GM13976 (cell line): Measurements from ENCODE around the gene FTSJ3.

Source experiments
- DNase-seq: peaks from one replicate; pipeline ENCODE4 v3.0.0; 2012; ENCODE audit warnings: low spot score
- in situ Hi-C: fragments of 300-500 bp; cut with MboI; formaldehyde crosslinking; loops from one replicate; pipeline ENCODE4 v1.12.0; 2022; ENCODE audit warnings: low sequenced_read_pairs, mixed read lengths, inconsistent platforms; ENCODE audit not compliant: unreplicated experiment
- TF ChIP-seq, protein P1 (sequence below): IDR thresholded peaks from 2 replicates; pipeline ENCODE4 v1.5.1; 2012; ENCODE audit warnings: borderline replicate concordance, mild to moderate bottlenecking; ENCODE audit not compliant: insufficient read depth; ENCODE audit errors: extremely low read depth, missing control alignments, control extremely low read depth

The FTSJ3 gene

DNA sequence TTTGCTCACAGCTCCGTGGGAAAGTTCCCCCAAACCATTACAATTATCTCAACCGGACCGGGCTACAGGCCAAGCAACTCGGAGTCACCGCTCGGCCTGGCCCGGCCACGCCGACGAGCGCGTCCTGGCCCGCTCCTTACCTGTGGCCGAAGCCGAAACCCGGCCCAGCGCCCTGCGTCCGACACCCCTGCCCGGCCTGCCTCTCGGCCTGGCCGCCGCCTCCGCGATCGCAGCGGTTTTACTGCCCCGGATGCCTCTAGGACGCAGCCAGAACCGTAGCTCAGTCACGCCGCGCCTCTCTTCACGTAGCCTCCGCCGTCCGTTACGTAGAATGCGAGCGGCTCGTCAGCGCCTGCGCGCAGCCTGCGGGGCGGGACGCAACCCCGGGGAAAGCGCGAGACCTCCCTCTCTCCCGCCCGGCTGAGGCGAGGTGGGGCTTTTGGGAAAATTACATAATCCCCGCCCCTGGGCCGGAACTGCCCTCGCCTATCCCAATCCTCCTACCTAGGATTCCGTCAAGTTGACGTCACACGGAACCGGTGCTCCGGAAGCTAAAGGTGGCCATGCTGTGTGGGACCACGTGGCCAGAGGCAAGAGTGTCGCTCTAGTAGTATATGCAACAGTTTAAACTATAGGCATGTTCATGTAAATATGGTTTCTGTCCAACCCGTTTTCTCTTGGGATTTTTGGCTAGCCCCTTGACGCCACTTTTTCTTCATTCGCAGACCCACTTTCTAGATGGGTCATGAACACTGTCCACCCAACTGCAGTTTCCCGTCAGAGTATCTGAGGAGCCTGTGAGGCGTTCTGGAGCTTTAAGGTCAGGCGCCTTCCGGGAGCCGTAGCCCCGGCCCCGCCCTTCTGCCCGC lies 54.0 kb downstream of the FTSJ3 start, which contains the start of gene CCDC47:
Gene CCDC47, minus strand, starts transcription at position 326 of the 869 bp plus-strand sequence. CDS start 7,422 bp downstream, outside the sequence.
- in situ Hi-C loops, result no loop called here
- peak; percentile 98 for DNase-seq
- TF ChIP-seq, protein P1, sequence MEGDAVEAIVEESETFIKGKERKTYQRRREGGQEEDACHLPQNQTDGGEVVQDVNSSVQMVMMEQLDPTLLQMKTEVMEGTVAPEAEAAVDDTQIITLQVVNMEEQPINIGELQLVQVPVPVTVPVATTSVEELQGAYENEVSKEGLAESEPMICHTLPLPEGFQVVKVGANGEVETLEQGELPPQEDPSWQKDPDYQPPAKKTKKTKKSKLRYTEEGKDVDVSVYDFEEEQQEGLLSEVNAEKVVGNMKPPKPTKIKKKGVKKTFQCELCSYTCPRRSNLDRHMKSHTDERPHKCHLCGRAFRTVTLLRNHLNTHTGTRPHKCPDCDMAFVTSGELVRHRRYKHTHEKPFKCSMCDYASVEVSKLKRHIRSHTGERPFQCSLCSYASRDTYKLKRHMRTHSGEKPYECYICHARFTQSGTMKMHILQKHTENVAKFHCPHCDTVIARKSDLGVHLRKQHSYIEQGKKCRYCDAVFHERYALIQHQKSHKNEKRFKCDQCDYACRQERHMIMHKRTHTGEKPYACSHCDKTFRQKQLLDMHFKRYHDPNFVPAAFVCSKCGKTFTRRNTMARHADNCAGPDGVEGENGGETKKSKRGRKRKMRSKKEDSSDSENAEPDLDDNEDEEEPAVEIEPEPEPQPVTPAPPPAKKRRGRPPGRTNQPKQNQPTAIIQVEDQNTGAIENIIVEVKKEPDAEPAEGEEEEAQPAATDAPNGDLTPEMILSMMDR, result no peak

DNA sequence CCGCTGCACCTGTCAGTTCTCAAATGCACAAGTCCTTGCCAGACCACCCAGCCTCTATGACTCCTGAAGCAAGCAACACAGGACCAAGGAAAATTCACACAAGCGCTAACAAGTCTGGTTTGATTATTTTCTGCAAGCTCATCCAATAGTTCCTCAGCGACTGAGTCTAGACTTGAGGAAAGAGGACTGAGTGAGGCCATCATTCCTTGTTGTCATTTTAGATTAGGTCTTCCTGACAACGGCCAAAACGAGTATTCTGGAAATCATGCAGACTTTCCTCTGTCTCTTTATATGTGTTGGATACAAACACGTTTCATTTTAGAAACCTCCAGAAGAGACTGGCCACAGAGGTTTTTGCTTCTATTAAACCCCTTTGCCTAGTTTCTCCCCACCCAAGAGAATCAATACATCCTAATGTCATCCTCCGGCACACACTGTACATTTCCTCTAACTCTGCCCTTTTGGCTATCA lies 54.6 kb downstream of the FTSJ3 start:
- in situ Hi-C loops, result no loop called here
- TF ChIP-seq, protein P1, result no peak
- DNase-seq, result peak; percentile 12
